Neural progenitor cell (in vitro differentiated cells): ENCODE results near the gene CCDC89. TPM values are rescaled to one million over a fixed set of nuclear protein-coding genes. Genes with fewer than 3 reads are reported as not detected.

Experiments used
- DNase-seq: peaks from one replicate; pipeline ENCODE4 v3.0.0-alpha.2; 2016; ENCODE audit warnings: low spot score
- H2AFZ ChIP-seq: fragments of 200-600 bp; sonication (generic); replicated peaks from 2 replicates; pipeline ENCODE4 v1.6.1; 2016; ENCODE audit warnings: antibody characterized with exemption
- H3F3A ChIP-seq: fragments of 200-600 bp; sonication (generic); 2 replicates; pipeline ENCODE4 v1.6.1; 2016; ENCODE audit warnings: antibody characterized with exemption, low read depth
- H3K27ac ChIP-seq: fragments of 200-600 bp; sonication (generic); 2 replicates; pipeline ENCODE4 v1.5.1; 2016; ENCODE audit warnings: mild to moderate bottlenecking
- H3K27me3 ChIP-seq: fragments of 200-600 bp; sonication (generic); 2 replicates; pipeline ENCODE4 v1.6.1; 2016; ENCODE audit warnings: mild to moderate bottlenecking, moderate library complexity
- H3K36me3 ChIP-seq: fragments of 200-600 bp; sonication (generic); 2 replicates; pipeline ENCODE4 v1.5.1; 2016
- H3K4me1 ChIP-seq: fragments of 200-600 bp; sonication (generic); 2 replicates; pipeline ENCODE4 v1.6.1; 2016; ENCODE audit warnings: mixed run types
- H3K4me2 ChIP-seq: fragments of 200-600 bp; sonication (generic); 2 replicates; pipeline ENCODE4 v1.6.1; 2016
- H3K4me3 ChIP-seq: fragments of 200-600 bp; sonication (generic); 2 replicates; pipeline ENCODE4 v1.5.1; 2016
- H3K79me2 ChIP-seq: fragments of 200-600 bp; sonication (generic); 2 replicates; pipeline ENCODE4 v1.6.1; 2016; ENCODE audit warnings: low read depth
- H3K9ac ChIP-seq: fragments of 200-600 bp; sonication (generic); 2 replicates; pipeline ENCODE4 v1.6.1; 2016
- H3K9me3 ChIP-seq: fragments of 200-600 bp; sonication (generic); 2 replicates; pipeline ENCODE4 v1.5.1; 2016; ENCODE audit warnings: low read depth
- H4K20me1 ChIP-seq: fragments of 200-600 bp; sonication (generic); 2 replicates; pipeline ENCODE4 v1.6.1; 2016; ENCODE audit warnings: low read depth
- H3K27ac Mint-ChIP-seq: 3 replicates; pipeline ENCODE4 v1.8.0; 2021; ENCODE audit warnings: mixed read lengths
- H3K27me3 Mint-ChIP-seq: 2 replicates; pipeline ENCODE4 v1.8.0; 2022; ENCODE audit warnings: low read depth, mild to moderate bottlenecking, inconsistent platforms, moderate library complexity, mixed read lengths; ENCODE audit not compliant: insufficient read depth
- H3K36me3 Mint-ChIP-seq: 3 replicates; pipeline ENCODE4 v1.8.0; 2021; ENCODE audit warnings: mixed read lengths
- H3K4me1 Mint-ChIP-seq: 3 replicates; pipeline ENCODE4 v1.8.0; 2021; ENCODE audit warnings: mixed read lengths
- H3K4me3 Mint-ChIP-seq: 3 replicates; pipeline ENCODE4 v1.8.0; 2021; ENCODE audit warnings: mild to moderate bottlenecking, moderate library complexity, mixed read lengths
- H3K9me3 Mint-ChIP-seq: 3 replicates; pipeline ENCODE4 v1.8.0; 2020; ENCODE audit warnings: mixed read lengths
- CTCF ChIP-seq: fragments of 200-600 bp; sonication (generic); IDR thresholded peaks from 2 replicates; pipeline ENCODE4 v1.5.1; 2017; ENCODE audit warnings: antibody characterized with exemption, mild to moderate bottlenecking
- EZH2 ChIP-seq: fragments of 200-600 bp; sonication (generic); IDR thresholded peaks from 2 replicates; pipeline ENCODE4 v1.6.1; 2017; ENCODE audit warnings: antibody characterized with exemption, mild to moderate bottlenecking, moderate library complexity
- EZH2phosphoT487 ChIP-seq: fragments of 200-600 bp; sonication (generic); IDR thresholded peaks from 2 replicates; pipeline ENCODE4 v1.6.1; 2017; ENCODE audit warnings: antibody characterized with exemption
- total RNA-seq: library from RNA; depleted of rRNA; stranded (reverse); fragments of >200 nt; gene quantifications from 2 replicates; pipeline ENCODE4 v1.2.3, GENCODE V29; 2015; ENCODE audit warnings: low replicate concordance

Gene CCDC89
- total RNA-seq, 1 donor from 2014 or later = not detected

GRCh38 chr11:85652786-85653447, 33.1 kb downstream of the CCDC89 start:
- H3K27ac ChIP-seq = peak overlapping the region; percentile 54
- H3K27ac Mint-ChIP-seq = no peak overlapping the region

GRCh38 chr11:85651118-85651517, 34.9 kb downstream of the CCDC89 start:
- no peak overlapping the region for H3K27ac ChIP-seq

More at GRCh38 chr11:85652786-85653447, 33.1 kb downstream of the CCDC89 start:
- Histone ChIP-seq H4K20me1 (peaks cover 33% of the 10 kb centered on the region), H3K79me2 (peaks cover 48% of the 10 kb centered on the region), H3K9me3 (no peaks in the 10 kb centered on the region), H3K4me2 (no peak overlapping the region), H3K4me1 (peaks cover 7% of the 10 kb centered on the region), H3K4me3 (no peak overlapping the region), H3F3A (peaks cover 49% of the 10 kb centered on the region), H3K36me3 (peaks cover 28% of the 10 kb centered on the region), H3K27me3 (no peaks in the 10 kb centered on the region), H3K9ac (no peak overlapping the region), H2AFZ (no peak overlapping the region)
- Mint-ChIP-seq H3K4me3 (no peak overlapping the region), H3K36me3 (peaks cover 5% of the 10 kb centered on the region), H3K9me3 (no peaks in the 10 kb centered on the region), H3K27me3 (peaks cover 5% of the 10 kb centered on the region), H3K4me1 (peaks cover 9% of the 10 kb centered on the region)
- DNase-seq = no peak
- TF ChIP-seq CTCF (no peak), EZH2phosphoT487 (no peak), EZH2 (no peak)

GRCh38 chr11:85647604-85648299, 38.2 kb downstream of the CCDC89 start, which contains the start of gene TMEM126A:
TMEM126A (plus strand) TSS chr11:85647967; CDS start chr11:85650256, 2,289 bp downstream.
- peaks cover 2% of the 10 kb centered on the region for H3K36me3 Mint-ChIP-seq
- no peaks in the 10 kb centered on the region for H3K9me3 Mint-ChIP-seq

More at GRCh38 chr11:85651118-85651517, 34.9 kb downstream of the CCDC89 start:
- peaks cover 5% of the 10 kb centered on the region for H3K27me3 Mint-ChIP-seq
- H3K4me3 ChIP-seq = no peak overlapping the region
- no peak for DNase-seq
- H3K27ac Mint-ChIP-seq = no peak overlapping the region
- peaks cover 10% of the 10 kb centered on the region for H3K36me3 ChIP-seq
- peaks cover 2% of the 10 kb centered on the region for H3K36me3 Mint-ChIP-seq
- no peaks in the 10 kb centered on the region for H3K27me3 ChIP-seq
- H3F3A ChIP-seq = peaks cover 41% of the 10 kb centered on the region
- H2AFZ ChIP-seq = no peak overlapping the region
- H3K79me2 ChIP-seq = peaks cover 31% of the 10 kb centered on the region
- no peak overlapping the region for H3K9ac ChIP-seq
- H3K9me3 Mint-ChIP-seq = no peaks in the 10 kb centered on the region
- H4K20me1 ChIP-seq = peaks cover 16% of the 10 kb centered on the region
- H3K4me2 ChIP-seq = no peak overlapping the region
- H3K4me3 Mint-ChIP-seq = no peak overlapping the region
- no peak for TF ChIP-seq CTCF
- TF ChIP-seq EZH2phosphoT487 = no peak
- TF ChIP-seq EZH2 = no peak
- H3K4me1 ChIP-seq = peaks cover 7% of the 10 kb centered on the region
- H3K9me3 ChIP-seq = no peaks in the 10 kb centered on the region
- peaks cover 11% of the 10 kb centered on the region for H3K4me1 Mint-ChIP-seq

More at GRCh38 chr11:85647604-85648299, 38.2 kb downstream of the CCDC89 start, which contains the start of gene TMEM126A:
- TF ChIP-seq CTCF (no peak), EZH2 (no peak), EZH2phosphoT487 (no peak)
- Histone ChIP-seq H2AFZ (peak within 1 kb of the TSS; percentile 97), H3K9me3 (no peaks in the 10 kb centered on the region), H3K27me3 (no peaks in the 10 kb centered on the region), H3K4me3 (peak within 1 kb of the TSS; percentile 81), H3F3A (peaks cover 15% of the 10 kb centered on the region), H3K4me2 (peak within 1 kb of the TSS; percentile 99), H3K9ac (peak within 1 kb of the TSS; percentile 70), H3K27ac (peak within 1 kb of the TSS; percentile 51), H3K4me1 (peaks cover 7% of the 10 kb centered on the region), H3K79me2 (peaks cover 21% of the 10 kb centered on the region), H3K36me3 (no peaks in the 10 kb centered on the region), H4K20me1 (no peaks in the 10 kb centered on the region)
- DNase-seq = peak; percentile 93
- peak within 1 kb of the TSS; percentile 91 for H3K27ac Mint-ChIP-seq
- peak within 1 kb of the TSS; percentile 100 for H3K4me3 Mint-ChIP-seq
- H3K4me1 Mint-ChIP-seq = peaks cover 11% of the 10 kb centered on the region
- peaks cover 7% of the 10 kb centered on the region for H3K27me3 Mint-ChIP-seq
